GM12873 (cell line): ENCODE data around the gene JMJD8.

ENCODE experiments used
- TF ChIP-seq, protein P1 (sequence below): IDR thresholded peaks from 2 replicates; pipeline ENCODE4 v1.5.1; 2012; ENCODE audit warnings: low read depth, mild to moderate bottlenecking, moderate library complexity, low read length, control low read depth; ENCODE audit not compliant: insufficient read depth; ENCODE audit errors: missing control alignments

The JMJD8 gene

DNA sequence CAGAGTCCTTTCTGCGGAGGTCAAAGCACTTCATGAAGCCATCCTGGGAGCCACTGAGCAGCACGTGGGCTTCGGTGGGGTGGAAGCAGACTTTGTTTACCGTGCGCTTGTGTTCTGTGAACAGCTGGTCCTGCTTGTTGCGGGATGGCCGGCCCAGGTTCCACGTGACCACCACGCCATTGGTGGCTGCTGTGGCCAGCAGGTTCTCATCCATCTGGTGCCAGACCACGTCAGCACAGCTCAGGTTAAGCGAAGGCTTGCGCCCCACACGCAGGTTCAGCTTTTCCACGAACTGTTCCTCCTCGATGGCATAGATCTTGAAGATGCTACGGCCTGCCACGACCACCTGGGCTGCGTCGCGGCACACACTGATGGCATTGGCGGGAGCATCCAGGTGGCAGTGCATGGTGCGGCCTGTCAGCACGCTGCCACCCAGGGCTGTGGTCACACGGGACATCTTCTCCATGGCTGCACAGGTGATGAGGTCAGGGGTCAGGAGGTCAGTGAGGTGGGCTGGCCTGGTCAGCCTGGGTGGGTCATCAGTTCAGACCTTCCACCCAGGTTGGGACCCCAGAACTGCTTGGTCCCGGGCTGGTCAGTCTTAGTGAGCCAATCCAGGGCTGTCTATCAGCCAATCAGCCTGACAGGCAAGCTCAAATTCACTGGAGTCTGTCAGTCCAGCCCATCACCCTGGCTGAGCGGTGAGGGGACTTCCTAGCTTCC is 5.2 kb upstream of the JMJD8 start:
- TF ChIP-seq, protein P1, sequence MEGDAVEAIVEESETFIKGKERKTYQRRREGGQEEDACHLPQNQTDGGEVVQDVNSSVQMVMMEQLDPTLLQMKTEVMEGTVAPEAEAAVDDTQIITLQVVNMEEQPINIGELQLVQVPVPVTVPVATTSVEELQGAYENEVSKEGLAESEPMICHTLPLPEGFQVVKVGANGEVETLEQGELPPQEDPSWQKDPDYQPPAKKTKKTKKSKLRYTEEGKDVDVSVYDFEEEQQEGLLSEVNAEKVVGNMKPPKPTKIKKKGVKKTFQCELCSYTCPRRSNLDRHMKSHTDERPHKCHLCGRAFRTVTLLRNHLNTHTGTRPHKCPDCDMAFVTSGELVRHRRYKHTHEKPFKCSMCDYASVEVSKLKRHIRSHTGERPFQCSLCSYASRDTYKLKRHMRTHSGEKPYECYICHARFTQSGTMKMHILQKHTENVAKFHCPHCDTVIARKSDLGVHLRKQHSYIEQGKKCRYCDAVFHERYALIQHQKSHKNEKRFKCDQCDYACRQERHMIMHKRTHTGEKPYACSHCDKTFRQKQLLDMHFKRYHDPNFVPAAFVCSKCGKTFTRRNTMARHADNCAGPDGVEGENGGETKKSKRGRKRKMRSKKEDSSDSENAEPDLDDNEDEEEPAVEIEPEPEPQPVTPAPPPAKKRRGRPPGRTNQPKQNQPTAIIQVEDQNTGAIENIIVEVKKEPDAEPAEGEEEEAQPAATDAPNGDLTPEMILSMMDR: no peak

DNA sequence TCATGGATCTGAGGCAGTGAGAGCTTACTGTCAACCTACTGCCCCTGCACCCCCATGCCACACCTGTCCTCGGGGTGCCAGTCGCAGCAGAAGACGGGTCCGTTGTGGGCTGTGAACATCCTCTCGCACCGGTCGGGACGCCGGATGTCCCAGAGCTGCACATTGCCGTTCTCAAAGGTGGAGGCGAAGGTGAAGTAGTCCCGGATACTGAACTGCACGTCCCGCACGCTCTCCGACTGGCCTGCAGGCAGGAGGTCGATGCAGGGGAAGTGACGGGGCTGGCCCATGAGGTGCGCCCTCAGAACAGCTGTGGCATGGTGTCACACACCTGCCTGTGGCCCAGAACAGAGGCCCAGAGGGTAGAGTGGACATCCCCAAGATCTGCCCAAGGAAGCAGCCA is 3.4 kb upstream of the JMJD8 start:
- TF ChIP-seq, protein P1: no peak

DNA sequence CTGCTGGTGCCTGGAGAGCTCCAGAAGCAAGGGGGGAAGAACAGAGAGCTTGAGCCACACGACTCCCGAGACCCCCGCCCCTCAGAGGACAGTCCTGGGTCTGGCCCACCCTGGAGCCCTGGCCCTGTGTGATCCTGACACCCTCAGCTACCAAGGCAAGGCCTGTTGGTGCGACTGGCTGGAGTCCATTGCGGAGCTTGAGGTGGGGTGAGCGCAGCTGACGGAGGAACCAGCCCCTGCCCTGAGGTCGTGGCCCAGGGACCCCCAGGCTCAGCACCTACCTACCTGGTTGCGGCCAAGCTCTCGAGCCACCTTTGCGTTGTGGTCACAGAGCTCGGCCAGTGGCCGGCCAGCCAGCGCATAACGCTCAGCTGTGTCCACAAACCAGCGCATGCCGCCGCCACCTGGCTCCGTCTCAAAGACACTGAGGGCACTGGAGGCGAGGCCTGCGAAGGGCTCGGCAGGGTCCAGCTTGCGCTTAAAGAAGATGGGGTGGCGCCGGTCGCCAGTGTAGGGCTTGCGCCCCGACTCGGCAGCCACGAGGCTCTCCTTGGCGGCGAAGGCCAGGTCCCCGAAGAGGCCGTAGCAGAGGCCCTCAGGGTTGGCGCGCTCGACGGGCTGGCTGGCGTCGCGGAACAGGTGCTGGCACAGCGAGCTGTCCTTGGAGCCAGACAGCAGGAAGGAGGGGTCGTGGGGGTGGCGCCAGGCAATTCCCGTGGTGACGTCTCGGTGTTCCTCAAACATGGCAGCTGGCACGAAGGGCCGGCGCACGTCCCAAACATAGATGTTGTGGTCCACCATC is 2.5 kb upstream of the JMJD8 start:
- TF ChIP-seq, protein P1: no peak

DNA sequence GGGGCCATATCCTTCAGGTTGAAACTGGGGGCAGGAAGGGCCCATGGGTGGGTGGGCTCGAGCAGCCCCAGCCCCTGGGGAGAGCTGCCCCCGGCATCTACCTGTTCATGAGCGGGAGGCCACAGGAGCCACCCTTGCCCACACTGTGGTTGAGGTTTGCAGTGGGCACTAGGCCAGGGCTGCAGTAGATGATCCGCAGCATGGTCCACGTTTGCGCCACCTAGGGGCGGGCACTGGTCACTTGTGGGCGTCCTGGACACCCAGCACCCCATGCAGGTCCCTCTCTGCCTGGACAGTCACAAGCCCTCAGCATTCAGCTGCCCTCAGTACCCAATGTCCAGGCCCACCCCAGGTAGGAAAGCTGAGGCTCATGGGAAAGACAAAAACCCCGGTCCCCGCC is 1.8 kb upstream of the JMJD8 start:
- TF ChIP-seq, protein P1: peak; percentile 44

DNA sequence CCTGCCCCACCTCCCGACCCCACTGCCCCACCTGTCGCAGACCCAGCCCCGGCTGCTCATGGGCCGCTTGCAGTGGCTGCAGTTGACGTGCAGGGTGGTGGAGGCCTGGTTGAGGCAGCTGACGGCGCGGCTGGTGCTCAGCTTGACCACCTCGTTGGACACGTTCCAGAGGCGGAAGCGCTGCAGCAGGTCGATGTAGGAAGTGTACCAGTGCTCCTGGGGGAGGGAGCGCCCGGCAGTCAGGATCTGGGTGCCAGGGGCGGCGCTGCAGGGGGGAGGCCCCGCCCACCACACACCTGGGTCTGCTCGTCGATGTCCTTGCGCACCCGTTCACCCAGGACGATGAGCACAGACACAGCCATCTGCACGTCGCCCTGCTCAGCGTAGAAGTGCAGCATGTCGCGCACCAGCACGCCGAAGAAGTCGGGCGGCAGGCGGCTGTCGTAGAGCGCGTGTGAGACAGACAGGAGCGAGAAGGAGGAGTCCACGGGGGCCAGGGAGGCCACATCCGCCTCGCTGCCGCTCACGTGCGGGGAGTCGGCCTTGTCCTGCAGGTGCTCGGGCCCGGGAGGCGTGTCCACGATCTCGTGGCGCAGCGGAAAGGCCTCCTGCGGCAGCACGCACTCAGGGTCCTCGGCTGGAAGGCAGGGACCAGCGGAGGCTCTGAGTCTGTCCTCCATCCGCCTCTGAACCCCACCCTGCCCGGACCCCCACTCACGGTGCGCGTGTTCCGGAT is 995 bp upstream of the JMJD8 start:
- TF ChIP-seq, protein P1: no peak

DNA sequence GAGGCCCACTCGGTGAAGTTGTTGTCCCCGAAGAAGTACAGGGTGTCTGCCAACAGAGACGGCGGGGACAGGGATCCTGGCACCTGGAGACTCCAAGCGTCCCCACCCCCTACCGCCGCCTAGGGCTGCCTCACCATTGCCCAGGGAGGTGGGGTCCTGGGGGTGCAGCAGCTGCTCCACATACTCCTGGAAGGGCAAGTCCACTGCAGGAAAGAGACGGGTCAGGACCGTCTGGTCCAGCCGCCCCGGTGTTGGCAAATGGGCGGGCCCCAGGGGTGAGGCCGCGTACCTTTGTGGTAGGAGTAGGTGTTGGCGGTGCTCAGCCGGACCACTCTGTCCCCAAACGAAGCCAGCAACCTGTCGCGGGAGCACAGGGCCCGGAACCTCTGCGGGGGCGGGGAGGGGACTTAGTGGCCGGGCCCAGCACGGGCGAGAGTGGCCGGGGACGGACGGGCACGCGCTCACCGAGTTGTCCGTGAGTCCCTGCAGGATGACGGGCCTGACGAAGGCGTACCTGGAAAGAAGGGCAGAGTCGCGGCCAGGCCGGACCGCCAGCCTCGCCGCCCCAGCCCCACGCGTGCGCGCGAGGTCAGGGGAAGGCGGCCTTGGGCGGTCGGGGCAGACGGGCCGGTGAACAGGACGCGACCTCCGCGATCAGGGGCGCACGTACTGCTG is 601 bp downstream of the JMJD8 start:
- TF ChIP-seq, protein P1: no peak
